ENCODE measurements around the gene UBTF.

Gene UBTF

GRCh38 chr17:44191369-44191768 lies 28.1 kb downstream of the UBTF start:
- TF ChIP-seq CTCF (IDR thresholded peaks at IDR 0.05; ENCODE audit: low read depth, low read length), result no peak
- H3K4me3 ChIP-seq (replicated peaks in 1 of 2; ENCODE audit: low read depth in 2 of 2, low read length in 2 of 2), result no peak overlapping the region
- no peak for DNase-seq (ENCODE audit: low read depth in 2 of 2)

- no peak overlapping the region for H3K4me3 ChIP-seq (replicated peaks in 1 of 2; ENCODE audit: low read depth in 2 of 2, low read length in 2 of 2)
- no peak for DNase-seq (ENCODE audit: low read depth in 2 of 2)
- TF ChIP-seq CTCF (IDR thresholded peaks at IDR 0.05; ENCODE audit: low read depth, low read length), result no peak
Measured at GRCh38 chr17:44190481-44190880, 29.0 kb downstream of the UBTF start.

GRCh38 chr17:44188576-44189403 lies 30.7 kb downstream of the UBTF start:
- TF ChIP-seq CTCF (IDR thresholded peaks at IDR 0.05; ENCODE audit: low read depth, low read length), result no peak
- H3K4me3 ChIP-seq (replicated peaks in 1 of 2; ENCODE audit: low read depth in 2 of 2, low read length in 2 of 2), result no peak overlapping the region
- DNase-seq (ENCODE audit: low read depth in 2 of 2), result no peak

- peak overlapping the region; percentile 95 to 100 for H3K4me3 ChIP-seq (replicated peaks in 1 of 2; ENCODE audit: low read depth in 2 of 2, low read length in 2 of 2)
- TF ChIP-seq CTCF (IDR thresholded peaks at IDR 0.05; ENCODE audit: low read depth, low read length), result no peak
- DNase-seq (ENCODE audit: low read depth in 2 of 2), result peak; percentile 61 to 65
Measured at GRCh38 chr17:44187131-44187899, 32.2 kb downstream of the UBTF start.

GRCh38 chr17:44186307-44187130 lies 33.0 kb downstream of the UBTF start, which contains the start of gene TMUB2:
Gene TMUB2, plus strand, starts transcription at chr17:44186972. Its CDS starts 737 bp downstream, at chr17:44187709.
- peak within 1 kb of the TSS; percentile 95 to 100 for H3K4me3 ChIP-seq (replicated peaks in 1 of 2; ENCODE audit: low read depth in 2 of 2, low read length in 2 of 2)
- peak; percentile 100 for DNase-seq (ENCODE audit: low read depth in 2 of 2)
- no peak for TF ChIP-seq CTCF (IDR thresholded peaks at IDR 0.05; ENCODE audit: low read depth, low read length)

GRCh38 chr17:44184212-44184810 lies 35.2 kb downstream of the UBTF start:
- H3K4me3 ChIP-seq (replicated peaks in 1 of 2; ENCODE audit: low read depth in 2 of 2, low read length in 2 of 2), result no peak overlapping the region
- DNase-seq (ENCODE audit: low read depth in 2 of 2), result no peak
- TF ChIP-seq CTCF (IDR thresholded peaks at IDR 0.05; ENCODE audit: low read depth, low read length), result no peak

All from cardiac fibroblast (primary cell).